Measurements from ENCODE around the gene NUP214.

NUP214 gene

GRCh38 chr9:131148276-131148675, 22.9 kb downstream of the NUP214 start:
- H3K4me3 ChIP-seq (ENCODE audit: low read depth, low read length) = no peak overlapping the region
- peaks cover 3 to 94% of the 10 kb centered on the region in 2 experiments; a peak in 2 of 3 replicates for H3K36me3 ChIP-seq (ENCODE audit: control insufficient read depth in 2 of 2, insufficient read depth in 1 of 2, low read length in 2 of 2)
- POLR2A ChIA-PET = interaction anchor here (0.6 kb wide), 1 partner anchor 143 kb away, joined by 3 read pairs; no protein-coding TSS in a partner anchor
- no peaks in the 10 kb centered on the region for H3K9me3 ChIP-seq (ENCODE audit: control insufficient read depth, insufficient read depth, low read depth, low read length)
- CTCF ChIA-PET = interaction anchor here (1.0 to 2.6 kb wide), 2 partner anchors 20 to 188 kb away, joined by 4 to 7 read pairs; no protein-coding TSS in a partner anchor
- no peaks in the 10 kb centered on the region for H3K4me1 ChIP-seq (ENCODE audit: control insufficient read depth, insufficient read depth, low read length)
- H3K27ac ChIP-seq (ENCODE audit: extremely low read depth, low read depth, low read length) = no peak overlapping the region
- TF ChIP-seq ZNF548 (tag by site-specific recombination; IDR thresholded peaks at IDR 0.05) = no peak
- no peak for TF ChIP-seq ZNF529 (tag by site-specific recombination; IDR thresholded peaks at IDR 0.05; ENCODE audit: insufficient replicate concordance)
- TF ChIP-seq ZBTB17 (tag by site-specific recombination; IDR thresholded peaks at IDR 0.05) = no peak
- no peak for TF ChIP-seq SP3 (tag by site-specific recombination; IDR thresholded peaks at IDR 0.05)
- TF ChIP-seq, protein P1, sequence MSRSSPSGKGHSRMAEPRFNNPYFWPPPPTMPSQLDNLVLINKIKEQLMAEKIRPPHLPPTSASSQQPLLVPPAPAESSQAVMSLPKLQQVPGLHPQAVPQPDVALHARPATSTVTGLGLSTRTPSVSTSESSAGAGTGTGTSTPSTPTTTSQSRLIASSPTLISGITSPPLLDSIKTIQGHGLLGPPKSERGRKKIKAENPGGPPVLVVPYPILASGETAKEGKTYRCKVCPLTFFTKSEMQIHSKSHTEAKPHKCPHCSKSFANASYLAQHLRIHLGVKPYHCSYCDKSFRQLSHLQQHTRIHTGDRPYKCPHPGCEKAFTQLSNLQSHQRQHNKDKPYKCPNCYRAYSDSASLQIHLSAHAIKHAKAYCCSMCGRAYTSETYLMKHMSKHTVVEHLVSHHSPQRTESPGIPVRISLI (tag by site-specific recombination; IDR thresholded peaks at IDR 0.05) = no peak
- no peak for TF ChIP-seq BCL11A (tag by site-specific recombination; IDR thresholded peaks at IDR 0.05; ENCODE audit: low read depth)
- TF ChIP-seq ZNF654 (tag by site-specific recombination; IDR thresholded peaks at IDR 0.05; ENCODE audit: low read depth) = no peak
- TF ChIP-seq ZNF114 (tag by site-specific recombination; IDR thresholded peaks at IDR 0.05) = no peak
- no peak for TF ChIP-seq SCRT2 (tag by site-specific recombination; IDR thresholded peaks at IDR 0.05)
- TF ChIP-seq, protein P2, sequence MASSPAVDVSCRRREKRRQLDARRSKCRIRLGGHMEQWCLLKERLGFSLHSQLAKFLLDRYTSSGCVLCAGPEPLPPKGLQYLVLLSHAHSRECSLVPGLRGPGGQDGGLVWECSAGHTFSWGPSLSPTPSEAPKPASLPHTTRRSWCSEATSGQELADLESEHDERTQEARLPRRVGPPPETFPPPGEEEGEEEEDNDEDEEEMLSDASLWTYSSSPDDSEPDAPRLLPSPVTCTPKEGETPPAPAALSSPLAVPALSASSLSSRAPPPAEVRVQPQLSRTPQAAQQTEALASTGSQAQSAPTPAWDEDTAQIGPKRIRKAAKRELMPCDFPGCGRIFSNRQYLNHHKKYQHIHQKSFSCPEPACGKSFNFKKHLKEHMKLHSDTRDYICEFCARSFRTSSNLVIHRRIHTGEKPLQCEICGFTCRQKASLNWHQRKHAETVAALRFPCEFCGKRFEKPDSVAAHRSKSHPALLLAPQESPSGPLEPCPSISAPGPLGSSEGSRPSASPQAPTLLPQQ (tag by site-specific recombination; IDR thresholded peaks at IDR 0.05) = no peak
- TF ChIP-seq ZNF624 (tag by site-specific recombination; IDR thresholded peaks at IDR 0.05) = no peak
- TF ChIP-seq ZFP69B (tag by site-specific recombination; IDR thresholded peaks at IDR 0.05) = no peak
- no peak for TF ChIP-seq IKZF3 (tag by site-specific recombination; IDR thresholded peaks at IDR 0.05)
- TF ChIP-seq ZNF449 (tag by site-specific recombination; IDR thresholded peaks at IDR 0.05) = no peak
- TF ChIP-seq ZNF202 (tag by site-specific recombination; IDR thresholded peaks at IDR 0.05; ENCODE audit: borderline replicate concordance) = no peak
- no peak for TF ChIP-seq ZNF366 (tag by site-specific recombination; conservative IDR thresholded peaks at IDR 0.05)
- TF ChIP-seq RBAK (tag by site-specific recombination; IDR thresholded peaks at IDR 0.05) = no peak
- TF ChIP-seq ZNF354C (tag by site-specific recombination; IDR thresholded peaks at IDR 0.05; ENCODE audit: borderline replicate concordance, low read depth) = no peak

GRCh38 chr9:131148966-131149687, 23.7 kb downstream of the NUP214 start:
- Histone ChIP-seq H3K9me3 (ENCODE audit: control insufficient read depth, insufficient read depth, low read depth, low read length) (no peaks in the 10 kb centered on the region), H3K4me1 (ENCODE audit: control insufficient read depth, insufficient read depth, low read length) (no peaks in the 10 kb centered on the region), H3K27ac (ENCODE audit: extremely low read depth, low read depth, low read length) (no peak overlapping the region), H3K36me3 (ENCODE audit: control insufficient read depth in 2 of 2, insufficient read depth in 1 of 2, low read length in 2 of 2) (peaks cover 3 to 97% of the 10 kb centered on the region in 2 experiments; a peak in 2 of 3 replicates), H3K4me3 (ENCODE audit: low read depth, low read length) (no peak overlapping the region)
- CTCF ChIA-PET = interaction anchor here (0.6 to 2.6 kb wide), 5 partner anchors 14 to 187 kb away, joined by 3 to 7 read pairs (median 4); no protein-coding TSS in a partner anchor
- POLR2A ChIA-PET = interaction anchor here (0.6 kb wide), 3 partner anchors 10 to 398 kb away, joined by 3 to 5 read pairs (median 4); no protein-coding TSS in a partner anchor
- TF ChIP-seq MZF1 (tag by site-specific recombination; IDR thresholded peaks at IDR 0.05; ENCODE audit: borderline replicate concordance) (no peak), ZBTB6 (tag by site-specific recombination; IDR thresholded peaks at IDR 0.05) (no peak), KLF1 (tag by site-specific recombination; IDR thresholded peaks at IDR 0.05) (no peak), IKZF3 (tag by site-specific recombination; IDR thresholded peaks at IDR 0.05) (no peak), ZNF433 (tag by site-specific recombination; IDR thresholded peaks at IDR 0.05; ENCODE audit: low read depth) (no peak), ZNF626 (tag by site-specific recombination; IDR thresholded peaks at IDR 0.05) (no peak), WT1 (tag by site-specific recombination; IDR thresholded peaks at IDR 0.05) (no peak), ZNF677 (tag by site-specific recombination; IDR thresholded peaks at IDR 0.05) (no peak), PRDM1 (tag by site-specific recombination; IDR thresholded peaks at IDR 0.05) (no peak), HOXD13 (CRISPR knock-in tag; IDR thresholded peaks at IDR 0.05; ENCODE audit: borderline replicate concordance) (no peak)
- TF ChIP-seq, protein P2 (tag by site-specific recombination; IDR thresholded peaks at IDR 0.05) = no peak
